Breast epithelium (tissue), 3 donors: ENCODE results near the gene ZNF780A.

Source experiments
- CTCF ChIP-seq, 3 donors: fragments of 450-650 bp; IDR thresholded peaks; one replicate each; pipeline ENCODE4 v1.5.1; 2016 to 2017; ENCODE audit warnings: antibody characterized with exemption in 3 of 3, mild to moderate bottlenecking in 3 of 3, moderate library complexity in 3 of 3
- POLR2A ChIP-seq: fragments of 450-650 bp; IDR thresholded peaks from one replicate; pipeline ENCODE4 v1.6.1; 2016; ENCODE audit warnings: antibody characterized with exemption, mild to moderate bottlenecking, moderate library complexity
- POLR2AphosphoS5 ChIP-seq, 3 donors: sonication (generic); formaldehyde crosslinking; IDR thresholded peaks; one replicate each; pipeline ENCODE4 v1.6.1; 2017; ENCODE audit warnings: antibody characterized with exemption in 3 of 3

GRCh38 chr19:40025938-40026596 is 64.7 kb downstream of the ZNF780A start:
- TF ChIP-seq CTCF (IDR thresholded peaks at IDR 0.05) (no peak), POLR2A (no peak), POLR2AphosphoS5 (IDR thresholded peaks at IDR 0.05) (no peak)
